A549 (cell line): Measurements from ENCODE around the gene SPPL2C. TPM values are rescaled to one million over a fixed set of nuclear protein-coding genes. Genes with fewer than 3 reads are reported as not detected.
"Not testable (repeated sequence)": the region's sequence is repeated elsewhere in the genome, so short reads cannot be mapped to it uniquely, and the experiment has no call there.

Experiments
- ATAC-seq, 2 experiments: fragments of 200-7000 bp in 1 of 2; fragments of >200 bp in 1 of 2; cut with Nextera tagmentation in 1 of 2; cut with Tn5 transposase in 1 of 2; 3 replicates each; pipeline versions ENCODE4 v1.8.0 to v1.9.1; 2018 to 2020; ENCODE audit warnings: mild to moderate bottlenecking in 1 of 2, moderate library complexity in 1 of 2
- CTCF ChIA-PET: fragments of 300-600 bp; sonication (Branson Sonifier 250); formaldehyde crosslinking; extraction: SDS; loops from one replicate; lab custom pipeline; 2021; ENCODE audit warnings: antibody characterized with exemption, inconsistent platforms; lab: Yijun Ruan, JAX
- POLR2A ChIA-PET: fragments of 350-600 bp; formaldehyde crosslinking; extraction: SDS; loops from one replicate; lab custom pipeline; 2021; ENCODE audit warnings: antibody characterized with exemption, inconsistent platforms; lab: Yijun Ruan, JAX
- DNase-seq, 2 experiments: peaks; one replicate each; pipeline versions ENCODE4 v3.0.0 to v3.0.0-alpha.2; 2011 to 2016; ENCODE audit warnings: low read depth in 1 of 2, low spot score in 1 of 2
- FAIRE-seq: peaks from 2 replicates; lab custom pipeline; 2011; peaks lifted over from hg19 to GRCh38; lab: Jason Lieb, UNC
- H3K27ac ChIP-seq, 2 experiments: fragments of >200 bp; sonication (Bioruptor Twin); formaldehyde crosslinking; 3 replicates each; pipeline ENCODE4 v1.5.1; 2016 to 2017
- H3K4me1 ChIP-seq: fragments of >200 bp; sonication (Bioruptor Twin); formaldehyde crosslinking; 3 replicates; pipeline ENCODE4 v1.6.1; 2016
- H3K4me2 ChIP-seq: fragments of >200 bp; sonication (Bioruptor Twin); formaldehyde crosslinking; 3 replicates; pipeline ENCODE4 v1.6.1; 2016
- H3K4me3 ChIP-seq: fragments of >200 bp; sonication (Bioruptor Twin); formaldehyde crosslinking; 3 replicates; pipeline ENCODE4 v1.5.1; 2016
- H3K9me3 ChIP-seq: fragments of >200 bp; sonication (Bioruptor Twin); formaldehyde crosslinking; 3 replicates; pipeline ENCODE4 v1.6.1; 2016
- CEBPB ChIP-seq, 2 experiments: fragments of >200 bp in 1 of 2; sonication (Bioruptor Twin) in 1 of 2; formaldehyde crosslinking in 1 of 2; IDR thresholded peaks; 2 replicates each; pipeline ENCODE4 v1.6.1; 2012 to 2016
- CHD4 ChIP-seq: fragments of 200-600 bp; sonication (generic); IDR thresholded peaks from 2 replicates; pipeline ENCODE4 v1.6.1; 2016; ENCODE audit warnings: antibody characterized with exemption, mild to moderate bottlenecking, borderline replicate concordance
- ESRRA ChIP-seq: fragments of 150-350 bp; IDR thresholded peaks from 2 replicates; pipeline ENCODE4 v1.6.1; 2014; ENCODE audit warnings: mild to moderate bottlenecking, low read length, borderline replicate concordance
- HES2 ChIP-seq: fragments of >200 bp; sonication (Bioruptor Twin); formaldehyde crosslinking; IDR thresholded peaks from 2 replicates; pipeline ENCODE4 v1.6.1; 2016
- HOXB13 ChIP-seq: fragments of 250-450 bp; sonication (Bioruptor Pico); IDR thresholded peaks from 2 replicates; pipeline ENCODE4 v1.5.0; 2020; ENCODE audit warnings: low read depth, mild to moderate bottlenecking, moderate library complexity
- JUN ChIP-seq, 2 experiments: fragments of >200 bp; sonication (Bioruptor Twin); formaldehyde crosslinking; IDR thresholded peaks; 2 replicates in 1 of 2; 3 replicates in 1 of 2; pipeline ENCODE4 v1.6.1; 2016 to 2017
- JUNB ChIP-seq: fragments of >200 bp; sonication (Bioruptor Twin); formaldehyde crosslinking; IDR thresholded peaks from 2 replicates; pipeline ENCODE4 v1.6.1; 2016
- MAFK ChIP-seq: fragments of 450-650 bp; IDR thresholded peaks from 2 replicates; pipeline ENCODE4 v1.6.1; 2014; ENCODE audit not compliant: partially characterized antibody
- RAD21 ChIP-seq, 2 experiments: fragments of >200 bp in 1 of 2; sonication (Bioruptor Twin) in 1 of 2; formaldehyde crosslinking in 1 of 2; IDR thresholded peaks in 1 of 2; conservative IDR thresholded peaks in 1 of 2; 2 replicates in 1 of 2; 3 replicates in 1 of 2; pipeline ENCODE4 v1.6.1; 2012 to 2018; ENCODE audit warnings: inconsistent platforms in 1 of 2
- USF2 ChIP-seq: fragments of 450-650 bp; IDR thresholded peaks from 2 replicates; pipeline ENCODE4 v1.6.1; 2014; ENCODE audit warnings: antibody characterized with exemption
- WGBS: methylation state at CpG from one replicate; pipeline ENCODE4 v1.1.6; 2017; ENCODE audit errors: missing lambda C conversion rate; 5-methylcytosine and 5-hydroxymethylcytosine counted together
- polyA plus RNA-seq, 4 experiments: library from polyadenylated mRNA; depleted of rRNA in 3 of 4; stranded (reverse); fragments of >200 nt; fragmentation: RNase III in 1 of 4; extraction: RNeasy Plus Mini Kit Qiagen cat#74134 plus additional on column Dnase treatment in 1 of 4; gene quantifications; 2 replicates in 3 of 4; 3 replicates in 1 of 4; pipeline ENCODE4 v1.2.3, GENCODE V29; 2011 to 2017
- TF ChIP-seq, protein P1 (sequence below): fragments of 200-600 bp; sonication (generic); IDR thresholded peaks from 2 replicates; pipeline ENCODE4 v1.6.1; 2016; ENCODE audit warnings: antibody characterized with exemption, mild to moderate bottlenecking, moderate library complexity

The SPPL2C gene
- polyA plus RNA-seq, 2 of the 4 experiments (the other 2 are of a cell fraction), result not detected

DNA sequence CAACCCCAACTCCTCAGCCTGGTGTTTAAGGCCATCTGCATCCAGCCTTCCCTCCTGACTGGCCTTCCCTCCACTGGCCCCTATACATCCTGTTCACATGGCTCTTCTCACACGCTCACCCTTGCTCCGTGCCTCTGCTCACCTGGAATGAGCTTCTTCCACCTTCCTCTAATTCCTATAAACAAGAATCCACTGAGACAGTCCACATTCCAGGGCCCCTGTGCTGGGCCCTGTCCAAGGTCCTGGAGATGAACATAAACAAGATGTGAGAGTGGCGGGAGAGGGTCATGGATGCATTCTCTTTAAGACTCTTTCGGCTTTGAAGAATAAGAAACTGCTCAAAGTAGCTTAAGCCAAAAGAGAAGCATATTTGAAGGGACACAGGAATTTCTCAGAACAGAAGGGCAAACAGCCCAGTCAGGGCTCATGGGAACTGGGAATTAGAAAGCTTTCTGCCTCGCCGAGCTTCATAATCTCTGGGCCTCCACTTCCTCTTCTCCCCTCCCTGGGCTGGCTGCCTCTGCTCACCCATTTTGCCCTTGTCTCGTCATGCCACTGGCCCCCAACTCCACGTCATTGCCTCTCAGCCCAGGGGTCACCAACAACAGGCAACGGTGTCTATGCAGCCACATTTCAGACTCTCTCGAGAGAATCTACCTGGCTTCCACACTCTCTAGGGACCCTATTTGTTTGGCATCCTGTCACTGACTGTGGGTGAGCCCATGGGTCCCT is 13.5 kb downstream of the SPPL2C start (continued):
- no peak for TF ChIP-seq USF2
- no peak for TF ChIP-seq HOXB13 (CRISPR knock-in tag)
- no peak for TF ChIP-seq RAD21 (conservative IDR thresholded peaks at IDR 0.05 in 1 of 2, IDR thresholded peaks at IDR 0.05 in 1 of 2)
- TF ChIP-seq CEBPB (IDR thresholded peaks at IDR 0.05), result no peak
- TF ChIP-seq, all 56 proteins: peak for 2

GRCh38 chr17:45861165-45861564 is 16.5 kb downstream of the SPPL2C start:
- no peak overlapping the region for H3K27ac ChIP-seq
- H3K9me3 ChIP-seq, result 0 out of 3 replicates have a peak, but pooled peaks cover 3% of the 10 kb centered on the region
- H3K4me1 ChIP-seq, result no peaks in the 10 kb centered on the region
- TF ChIP-seq ESRRA, result no peak
- TF ChIP-seq JUN (IDR thresholded peaks at IDR 0.05), result no peak
- no peak for TF ChIP-seq CHD4
- TF ChIP-seq, protein P1, sequence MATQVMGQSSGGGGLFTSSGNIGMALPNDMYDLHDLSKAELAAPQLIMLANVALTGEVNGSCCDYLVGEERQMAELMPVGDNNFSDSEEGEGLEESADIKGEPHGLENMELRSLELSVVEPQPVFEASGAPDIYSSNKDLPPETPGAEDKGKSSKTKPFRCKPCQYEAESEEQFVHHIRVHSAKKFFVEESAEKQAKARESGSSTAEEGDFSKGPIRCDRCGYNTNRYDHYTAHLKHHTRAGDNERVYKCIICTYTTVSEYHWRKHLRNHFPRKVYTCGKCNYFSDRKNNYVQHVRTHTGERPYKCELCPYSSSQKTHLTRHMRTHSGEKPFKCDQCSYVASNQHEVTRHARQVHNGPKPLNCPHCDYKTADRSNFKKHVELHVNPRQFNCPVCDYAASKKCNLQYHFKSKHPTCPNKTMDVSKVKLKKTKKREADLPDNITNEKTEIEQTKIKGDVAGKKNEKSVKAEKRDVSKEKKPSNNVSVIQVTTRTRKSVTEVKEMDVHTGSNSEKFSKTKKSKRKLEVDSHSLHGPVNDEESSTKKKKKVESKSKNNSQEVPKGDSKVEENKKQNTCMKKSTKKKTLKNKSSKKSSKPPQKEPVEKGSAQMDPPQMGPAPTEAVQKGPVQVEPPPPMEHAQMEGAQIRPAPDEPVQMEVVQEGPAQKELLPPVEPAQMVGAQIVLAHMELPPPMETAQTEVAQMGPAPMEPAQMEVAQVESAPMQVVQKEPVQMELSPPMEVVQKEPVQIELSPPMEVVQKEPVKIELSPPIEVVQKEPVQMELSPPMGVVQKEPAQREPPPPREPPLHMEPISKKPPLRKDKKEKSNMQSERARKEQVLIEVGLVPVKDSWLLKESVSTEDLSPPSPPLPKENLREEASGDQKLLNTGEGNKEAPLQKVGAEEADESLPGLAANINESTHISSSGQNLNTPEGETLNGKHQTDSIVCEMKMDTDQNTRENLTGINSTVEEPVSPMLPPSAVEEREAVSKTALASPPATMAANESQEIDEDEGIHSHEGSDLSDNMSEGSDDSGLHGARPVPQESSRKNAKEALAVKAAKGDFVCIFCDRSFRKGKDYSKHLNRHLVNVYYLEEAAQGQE, result no peak
- FAIRE-seq (no peak), DNase-seq (no peak), ATAC-seq (no peak; a peak in 1 of 6 replicates)
- POLR2A ChIA-PET, result no interaction called here
- CTCF ChIA-PET, result interaction anchor here (0.9 to 9.6 kb wide), 7 partner anchors 9 to 221 kb away, joined by 3 to 67 read pairs (median 8); partner anchors contain the start of gene CRHR1
- H3K4me3 ChIP-seq, result no peak overlapping the region
- 34% methylated on average over 7 of the region's 7 CpGs for WGBS
- no peak overlapping the region for H3K4me2 ChIP-seq

DNA sequence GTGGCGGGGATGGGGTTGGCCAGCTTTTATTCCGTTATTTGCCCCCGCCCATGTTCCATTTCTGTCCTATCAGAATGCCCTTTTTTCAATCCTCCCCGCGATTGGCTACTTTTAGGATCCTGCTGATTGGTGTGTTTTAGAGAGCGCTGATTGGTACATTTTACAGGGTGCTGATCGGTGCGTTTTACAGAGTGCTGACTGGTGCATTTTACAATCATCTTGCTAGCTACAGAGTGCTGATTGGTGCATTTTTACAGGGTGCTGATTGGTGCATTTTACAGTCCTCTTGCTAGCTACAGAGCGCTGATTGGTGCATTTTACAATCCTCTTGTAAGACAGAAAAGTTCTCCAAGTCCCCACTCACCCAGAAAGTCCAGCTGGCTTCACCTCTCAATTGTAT is 17.4 kb downstream of the SPPL2C start:
- H3K4me2 ChIP-seq, DNase-seq, H3K27ac ChIP-seq, H3K4me3 ChIP-seq, FAIRE-seq, H3K9me3 ChIP-seq, ATAC-seq, H3K4me1 ChIP-seq, POLR2A ChIA-PET: not testable (repeated sequence)
- peak; percentile 96 for TF ChIP-seq MAFK
- CTCF ChIA-PET, result interaction anchor here (0.6 to 9.6 kb wide), 7 partner anchors 10 to 356 kb away, joined by 3 to 67 read pairs (median 8); partner anchors contain the start of gene CRHR1
- WGBS, result 49% methylated on average over 9 of the region's 9 CpGs

DNA sequence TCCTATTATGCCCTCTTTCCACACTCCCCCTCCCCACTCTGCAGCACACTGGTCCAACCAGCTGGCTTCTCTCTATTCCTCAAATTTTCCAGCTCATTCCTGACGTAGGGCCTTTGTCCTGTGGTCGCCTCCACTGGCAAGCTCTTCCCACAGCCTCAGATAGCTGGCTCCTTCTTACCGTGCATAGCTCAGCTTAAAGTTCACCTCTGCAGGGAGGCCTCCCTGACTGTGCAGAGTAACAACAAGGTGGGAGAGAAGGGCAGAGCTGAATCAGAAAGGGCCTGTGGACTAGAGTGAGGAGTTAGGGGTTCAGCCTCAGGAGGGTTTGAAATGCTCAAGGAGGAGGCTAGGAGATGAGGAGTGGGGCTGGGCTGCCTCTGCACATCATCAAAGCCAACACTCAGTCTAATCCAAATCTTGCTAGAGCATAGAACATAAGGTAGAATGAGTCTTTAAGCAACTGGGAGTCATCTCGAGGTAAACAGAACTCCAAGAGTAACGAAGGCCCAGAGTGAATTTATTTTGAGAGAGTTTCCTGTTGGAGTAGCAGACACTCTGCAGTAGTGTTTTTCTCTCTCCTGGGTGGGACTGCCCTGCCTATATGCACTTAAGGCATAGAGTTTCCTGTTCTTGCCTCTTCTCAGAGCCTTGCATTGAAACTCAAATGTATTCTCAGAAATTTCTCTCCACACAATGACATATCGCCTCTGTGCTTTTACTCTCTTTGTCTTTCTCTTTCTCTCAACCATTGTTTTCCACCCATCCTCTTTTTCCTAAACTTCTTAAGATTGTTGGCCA is 19.4 kb downstream of the SPPL2C start:
- no peak overlapping the region for H3K4me2 ChIP-seq
- ChIA-PET POLR2A (no interaction called here), CTCF (interaction anchor here (0.5 to 9.6 kb wide), 8 partner anchors 9 to 415 kb away, joined by 3 to 67 read pairs (median 4); no protein-coding TSS in a partner anchor)
- no peaks in the 10 kb centered on the region for H3K4me1 ChIP-seq
- no peak overlapping the region for H3K4me3 ChIP-seq
- FAIRE-seq (no peak), ATAC-seq (no peak), DNase-seq (no peak)
- 17% methylated on average over 6 of the region's 6 CpGs for WGBS
- H3K27ac ChIP-seq, result no peak overlapping the region
- 0 out of 3 replicates have a peak, but pooled peaks cover 3% of the 10 kb centered on the region for H3K9me3 ChIP-seq
- TF ChIP-seq HES2 (no peak), JUNB (no peak)
